ENCODE measurements around the gene C1QTNF7. TPM values are rescaled to one million over a fixed set of nuclear protein-coding genes. Genes with fewer than 3 reads are reported as not detected.

C1QTNF7 gene
- total RNA-seq, 1 donor from 2014 or later: 2.3 TPM

- DNase-seq (ENCODE audit: low spot score): no peak
- intact Hi-C loops (cut with DNase I): no loop called here
These were observed 61.0 kb downstream of the C1QTNF7 start for GRCh38 chr4:15488658-15489470.

- DNase-seq (ENCODE audit: low spot score): no peak
- intact Hi-C loops (cut with DNase I): no loop called here
These were observed 61.7 kb downstream of the C1QTNF7 start for GRCh38 chr4:15489551-15489950.

GRCh38 chr4:15493411-15493810 is 65.6 kb downstream of the C1QTNF7 start:
- intact Hi-C loops (cut with DNase I): no loop called here
- no peak for DNase-seq (ENCODE audit: low spot score)

DNA sequence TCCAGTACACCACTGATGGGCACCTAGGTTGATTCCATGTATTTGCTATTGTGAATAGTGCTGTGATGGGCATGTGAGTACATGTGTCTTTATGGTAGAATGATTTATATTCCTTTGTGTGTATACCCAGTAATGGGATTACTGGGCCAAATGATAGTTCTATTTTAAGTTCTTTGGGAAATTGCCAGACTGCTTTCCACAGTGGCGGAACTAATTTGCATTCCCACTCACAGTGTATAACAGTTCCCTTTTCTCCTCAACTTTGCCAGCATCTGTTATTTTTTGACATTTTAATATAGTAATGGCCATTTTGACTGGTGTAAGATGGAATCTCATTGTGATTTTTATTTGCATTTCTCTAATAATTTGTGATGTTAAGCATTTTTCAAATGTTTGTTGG is 67.8 kb downstream of the C1QTNF7 start:
- no peak for DNase-seq (ENCODE audit: low spot score)
- intact Hi-C loops (cut with DNase I): no loop called here

Other genes with a start within 250 kb of the C1QTNF7 start
- gene CC2D2A, start 41.8 kb downstream of the C1QTNF7 start, total RNA-seq: 9.0 TPM
- 60.9 TPM for gene FBXL5, start 227.3 kb downstream of the C1QTNF7 start, total RNA-seq

All from cardiac septum (tissue), 1 donor.